HG03159 (cell line): ENCODE measurements around the gene LPP.
A peak's percentile ranks its signal among the peaks of the same experiment; 100 is the strongest.

ENCODE experiments used
- ATAC-seq: cut with Tn5 transposase; IDR thresholded peaks from one replicate; pipeline ENCODE4 v1.9.1; 2021; ENCODE audit warnings: mild to moderate bottlenecking, moderate library complexity; ENCODE audit not compliant: unreplicated experiment

The LPP gene

GRCh38 chr3:188390775-188391443, 237.0 kb downstream of the LPP start:
- ATAC-seq, result peak; percentile 25

- ATAC-seq, result no peak
These were observed 237.6 kb downstream of the LPP start for GRCh38 chr3:188391592-188391991.

GRCh38 chr3:188392076-188392475, 238.1 kb downstream of the LPP start:
- ATAC-seq, result no peak

GRCh38 chr3:188394623-188395022, 240.7 kb downstream of the LPP start:
- ATAC-seq, result no peak

GRCh38 chr3:188396251-188396650, 242.3 kb downstream of the LPP start:
- ATAC-seq, result no peak

GRCh38 chr3:188396900-188397299, 242.9 kb downstream of the LPP start:
- ATAC-seq, result no peak

GRCh38 chr3:188397766-188398705, 244.1 kb downstream of the LPP start:
- ATAC-seq, result no peak

- peak; percentile 96 for ATAC-seq
These were observed 246.7 kb downstream of the LPP start for GRCh38 chr3:188400494-188401243.

GRCh38 chr3:188401244-188401993, 247.5 kb downstream of the LPP start:
- no peak for ATAC-seq

GRCh38 chr3:188402229-188402628, 248.3 kb downstream of the LPP start:
- ATAC-seq, result no peak

GRCh38 chr3:188403404-188403803, 249.4 kb downstream of the LPP start:
- ATAC-seq, result no peak

- ATAC-seq, result no peak
These were observed 250.2 kb downstream of the LPP start for GRCh38 chr3:188404124-188404523.

GRCh38 chr3:188404701-188405100, 250.7 kb downstream of the LPP start:
- ATAC-seq, result no peak

- no peak for ATAC-seq
These were observed 253.4 kb downstream of the LPP start for GRCh38 chr3:188407158-188407880.

- ATAC-seq, result no peak
These were observed 254.9 kb downstream of the LPP start for GRCh38 chr3:188408831-188409230.

GRCh38 chr3:188411750-188412149, 257.8 kb downstream of the LPP start:
- ATAC-seq, result no peak

GRCh38 chr3:188415196-188415595, 261.2 kb downstream of the LPP start:
- ATAC-seq, result no peak

GRCh38 chr3:188416041-188416440, 262.1 kb downstream of the LPP start:
- no peak for ATAC-seq

- ATAC-seq, result no peak
These were observed 263.3 kb downstream of the LPP start for GRCh38 chr3:188417271-188417696.

GRCh38 chr3:188417766-188418165, 263.8 kb downstream of the LPP start:
- ATAC-seq, result no peak
